ENCODE data around the gene CD2AP.
"Not testable (repeated sequence)": the region's sequence is repeated elsewhere in the genome, so short reads cannot be mapped to it uniquely, and the experiment has no call there.

CD2AP gene

GRCh38 chr6:47574789-47575188 is 97.2 kb downstream of the CD2AP start:
- no peak for DNase-seq

- no peak for DNase-seq
Measured at GRCh38 chr6:47579040-47579439, 101.5 kb downstream of the CD2AP start.

GRCh38 chr6:47581591-47581990 is 104.0 kb downstream of the CD2AP start:
- no peak for DNase-seq

- no peak for DNase-seq
Measured at GRCh38 chr6:47587493-47587892, 109.9 kb downstream of the CD2AP start.

GRCh38 chr6:47592131-47592840 is 114.7 kb downstream of the CD2AP start:
- no peak for DNase-seq

GRCh38 chr6:47593979-47594378 is 116.4 kb downstream of the CD2AP start:
- no peak for DNase-seq

- no peak for DNase-seq
Measured at GRCh38 chr6:47595785-47596184, 118.2 kb downstream of the CD2AP start.

GRCh38 chr6:47598367-47598766 is 120.8 kb downstream of the CD2AP start:
- DNase-seq, result no peak

- DNase-seq, result no peak
Measured at GRCh38 chr6:47599512-47599911, 121.9 kb downstream of the CD2AP start.

GRCh38 chr6:47603227-47603626 is 125.6 kb downstream of the CD2AP start:
- DNase-seq, result no peak

GRCh38 chr6:47603995-47604394 is 126.4 kb downstream of the CD2AP start:
- no peak for DNase-seq

- no peak for DNase-seq
Measured at GRCh38 chr6:47621838-47622449, 144.4 kb downstream of the CD2AP start.

GRCh38 chr6:47626782-47627181 is 149.2 kb downstream of the CD2AP start:
- no peak for DNase-seq

GRCh38 chr6:47628448-47629272 is 151.1 kb downstream of the CD2AP start:
- no peak for DNase-seq

- no peak for DNase-seq
Measured at GRCh38 chr6:47629954-47630353, 152.4 kb downstream of the CD2AP start.

- DNase-seq, result no peak
Measured at GRCh38 chr6:47630587-47630986, 153.0 kb downstream of the CD2AP start.

- DNase-seq, result peak; percentile 57 to 63
Measured at GRCh38 chr6:47631269-47631772, 153.7 kb downstream of the CD2AP start.

GRCh38 chr6:47631797-47632196 is 154.2 kb downstream of the CD2AP start:
- no peak for DNase-seq

- no peak for DNase-seq
Measured at GRCh38 chr6:47633141-47633540, 155.6 kb downstream of the CD2AP start.

GRCh38 chr6:47634210-47635047 is 156.8 kb downstream of the CD2AP start:
- DNase-seq, result no peak

GRCh38 chr6:47646689-47647088 is 169.1 kb downstream of the CD2AP start:
- no peak for DNase-seq

GRCh38 chr6:47647188-47647587 is 169.6 kb downstream of the CD2AP start:
- no peak for DNase-seq

GRCh38 chr6:47647626-47648025 is 170.0 kb downstream of the CD2AP start:
- DNase-seq, result not testable (repeated sequence)

All from SHP77 (cell line).